Transverse colon (tissue), 4 donors: ENCODE results near the gene SEMA3E.
A peak's percentile ranks its signal among the peaks of the same experiment; 100 is the strongest.

Experiments
- CTCF ChIP-seq, 5 experiments: fragments of 200-600 bp in 3 of 5; fragments of 450-650 bp in 2 of 5; sonication (generic) in 3 of 5; IDR thresholded peaks; 1 replicate in 2 of 5; 2 replicates in 3 of 5; pipeline ENCODE4 v1.5.1; 2016 to 2017; ENCODE audit warnings: antibody characterized with exemption in 5 of 5, inconsistent platforms in 3 of 5, mild to moderate bottlenecking in 2 of 5, moderate library complexity in 1 of 5
- POLR2A ChIP-seq: fragments of 450-650 bp; IDR thresholded peaks from one replicate; pipeline ENCODE4 v1.6.1; 2016; ENCODE audit warnings: antibody characterized with exemption, mild to moderate bottlenecking, moderate library complexity
- POLR2AphosphoS5 ChIP-seq, 3 donors: sonication (generic); formaldehyde crosslinking; IDR thresholded peaks; one replicate each; pipeline ENCODE4 v1.6.1; 2016; ENCODE audit warnings: antibody characterized with exemption in 3 of 3

DNA sequence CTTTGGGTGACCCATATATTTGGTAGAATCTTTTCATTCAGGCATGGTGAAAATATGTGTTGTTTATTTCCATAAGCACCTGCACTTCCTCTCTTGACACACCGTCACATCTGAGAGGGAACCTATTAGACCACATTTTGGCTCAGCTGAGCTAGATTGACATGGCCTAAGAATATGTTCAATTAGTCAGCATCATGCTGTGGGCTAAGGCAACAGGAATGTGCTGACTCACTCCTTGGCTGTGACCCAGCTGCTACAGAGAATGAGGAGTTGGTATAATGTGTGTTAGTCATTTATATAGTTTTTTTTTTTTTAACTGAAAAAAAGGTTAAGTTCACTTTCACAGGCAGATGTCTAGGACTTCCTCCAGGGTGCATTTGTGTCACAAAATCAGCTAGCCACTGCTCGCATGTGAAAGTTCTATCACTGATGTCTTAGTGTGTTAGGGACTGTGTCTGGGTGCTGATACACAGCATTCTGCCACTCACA lies 180.6 kb downstream of the SEMA3E start:
- TF ChIP-seq CTCF (IDR thresholded peaks at IDR 0.05) (no peak), POLR2AphosphoS5 (IDR thresholded peaks at IDR 0.05) (peak in 1 of 3 donors; percentile 24), POLR2A (no peak)
